ENCODE data around the gene SMIM3.
"Not testable (repeated sequence)": the region's sequence is repeated elsewhere in the genome, so short reads cannot be mapped to it uniquely, and the experiment has no call there.

Gene SMIM3, protein sequence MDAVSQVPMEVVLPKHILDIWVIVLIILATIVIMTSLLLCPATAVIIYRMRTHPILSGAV

DNA sequence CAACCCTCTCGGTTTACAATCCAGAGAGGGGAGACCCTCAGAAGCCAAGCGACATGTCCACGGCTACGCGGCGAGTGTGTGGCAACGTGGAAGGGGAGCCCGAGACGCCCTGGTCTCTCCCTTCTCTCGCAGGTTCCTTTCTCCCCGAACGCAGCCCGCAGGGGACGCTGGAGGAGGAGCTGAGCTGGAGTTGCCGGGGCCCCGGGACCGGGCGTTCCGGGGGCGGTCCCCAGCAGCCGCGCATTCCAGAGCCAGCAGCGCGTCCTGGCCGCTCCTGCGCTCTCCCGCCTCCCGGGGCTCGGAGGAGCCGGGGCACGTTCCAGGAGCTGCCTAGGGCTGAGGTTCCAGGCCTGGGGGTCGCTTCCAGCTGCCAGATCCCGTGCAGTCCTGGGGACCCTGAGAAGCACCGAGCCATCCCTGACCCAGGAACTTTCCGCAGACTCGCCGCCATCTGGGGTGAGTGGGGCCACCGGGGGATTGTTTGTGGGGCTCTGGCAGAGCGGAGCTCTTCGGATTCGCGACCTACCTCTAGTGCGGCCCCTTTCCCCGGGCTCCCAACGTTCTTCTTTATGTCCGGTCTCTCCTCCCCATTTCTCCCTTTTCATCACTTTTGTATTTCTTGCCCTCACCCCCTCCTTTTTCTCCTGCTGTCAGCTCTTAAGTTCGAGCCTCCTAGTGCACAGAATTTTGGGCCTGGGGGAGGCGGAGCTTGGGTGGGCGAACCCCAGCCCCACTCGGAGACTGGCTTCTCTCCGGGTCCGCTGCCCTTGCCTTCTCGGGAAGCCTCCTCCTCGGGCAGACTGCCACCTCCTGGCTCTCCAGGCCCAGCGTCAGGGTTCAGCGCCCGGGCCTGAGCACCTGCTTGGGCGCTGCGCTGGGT is at the start of gene SMIM3:
Gene SMIM3 (plus strand): TSS at position 241 of the 880 bp plus-strand sequence. CDS start 16,684 bp downstream, outside the sequence.
- peak; percentile 64 for DNase-seq

GRCh38 chr5:150729859-150730258 is 48.7 kb upstream of the SMIM3 start:
- DNase-seq: no peak

GRCh38 chr5:150731669-150732242 is 46.8 kb upstream of the SMIM3 start:
- DNase-seq: no peak

- no peak for DNase-seq
Measured at GRCh38 chr5:150734579-150735384, 43.8 kb upstream of the SMIM3 start.

GRCh38 chr5:150738862-150739261 is 39.7 kb upstream of the SMIM3 start:
- no peak for DNase-seq

DNA sequence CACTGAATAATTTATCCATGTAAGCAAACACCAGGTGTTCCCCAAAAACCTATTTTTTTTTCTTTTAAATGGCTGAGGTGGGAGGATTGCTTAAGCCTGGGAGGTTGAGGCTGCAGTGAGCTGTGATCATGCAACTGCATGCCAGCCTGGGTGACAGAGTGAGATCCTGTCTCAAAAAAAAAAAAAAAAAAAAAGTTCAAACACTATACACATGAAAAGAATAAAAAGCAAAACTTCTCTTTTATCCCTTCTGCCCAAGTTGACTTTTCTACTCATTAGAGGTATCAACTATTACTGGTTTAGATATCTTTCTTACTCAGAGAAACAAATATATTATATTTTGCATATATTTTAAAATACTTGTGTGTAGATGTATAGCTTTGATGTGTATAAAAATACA is 37.6 kb upstream of the SMIM3 start:
- no peak for DNase-seq

- not testable (repeated sequence) for DNase-seq
Measured at GRCh38 chr5:150742455-150743141, 36.0 kb upstream of the SMIM3 start.

- not testable (repeated sequence) for DNase-seq
Measured at GRCh38 chr5:150743142-150743488, 35.4 kb upstream of the SMIM3 start.

DNA sequence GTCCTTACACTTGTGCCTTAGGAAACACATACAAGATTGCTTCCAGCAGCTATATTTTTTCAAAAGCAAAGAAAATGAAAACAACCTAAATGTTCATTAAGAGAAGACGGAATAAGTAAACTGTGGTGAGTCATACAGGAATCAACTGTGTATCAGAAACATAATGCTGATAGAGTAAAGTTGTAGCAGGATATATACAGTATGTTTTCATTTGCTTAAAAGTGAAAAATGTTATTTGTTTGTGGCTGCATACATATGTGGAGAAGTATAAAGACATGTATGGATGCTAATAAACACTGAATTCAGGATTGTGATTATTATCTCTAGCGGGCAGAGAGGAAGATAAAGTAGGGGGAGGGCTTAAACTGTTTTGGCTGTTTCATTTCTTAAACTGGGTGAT is 28.1 kb upstream of the SMIM3 start:
- DNase-seq: no peak

- no peak for DNase-seq
Measured at GRCh38 chr5:150751096-150751891, 27.3 kb upstream of the SMIM3 start.

GRCh38 chr5:150753463-150753862 is 25.1 kb upstream of the SMIM3 start:
- no peak for DNase-seq

- DNase-seq: no peak
Measured at GRCh38 chr5:150753863-150754262, 24.7 kb upstream of the SMIM3 start.

- no peak for DNase-seq
Measured at GRCh38 chr5:150757087-150757649, 21.4 kb upstream of the SMIM3 start.

GRCh38 chr5:150758203-150758530 is 20.4 kb upstream of the SMIM3 start:
- peak; percentile 42 for DNase-seq

GRCh38 chr5:150758531-150759333 is 19.8 kb upstream of the SMIM3 start, which contains the start of gene DCTN4:
Gene DCTN4 (minus strand): TSS chr5:150759017. CDS start chr5:150758993, 24 bp downstream.
- peak; percentile 97 for DNase-seq

DNA sequence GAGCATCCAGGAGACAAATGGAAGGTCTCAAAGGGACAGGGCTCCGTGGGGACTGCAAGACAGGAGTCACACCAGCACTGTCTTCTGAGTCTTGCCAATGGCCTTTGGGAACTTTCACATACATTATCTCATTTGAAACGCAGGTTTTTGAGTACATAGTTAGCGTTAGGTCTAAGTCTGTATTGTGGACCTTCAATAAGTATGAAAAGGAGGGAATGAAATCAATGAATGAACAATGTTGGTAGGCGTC is 19.3 kb upstream of the SMIM3 start:
- no peak for DNase-seq

DNA sequence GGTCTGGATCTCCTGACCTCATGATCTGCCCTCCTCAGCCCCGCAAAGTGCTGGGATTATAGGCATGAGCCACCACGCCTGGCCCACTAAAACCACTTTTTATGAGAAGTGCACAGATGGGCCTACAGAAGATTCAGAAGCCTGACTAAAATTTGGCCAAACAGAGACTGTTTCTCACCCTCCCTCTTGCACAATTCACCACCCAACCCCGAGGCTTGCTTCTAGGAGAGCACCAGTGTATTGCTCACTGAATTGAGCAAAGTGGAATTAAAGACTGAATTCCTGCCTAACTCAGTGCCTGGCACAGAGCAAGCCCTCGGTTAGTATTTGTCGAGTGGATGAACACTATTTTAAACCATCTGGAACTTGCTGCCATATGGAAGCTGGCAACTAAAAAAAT is 16.3 kb upstream of the SMIM3 start:
- DNase-seq: no peak

- peak; percentile 89 for DNase-seq
Measured at GRCh38 chr5:150763023-150763769, 15.4 kb upstream of the SMIM3 start.

DNA sequence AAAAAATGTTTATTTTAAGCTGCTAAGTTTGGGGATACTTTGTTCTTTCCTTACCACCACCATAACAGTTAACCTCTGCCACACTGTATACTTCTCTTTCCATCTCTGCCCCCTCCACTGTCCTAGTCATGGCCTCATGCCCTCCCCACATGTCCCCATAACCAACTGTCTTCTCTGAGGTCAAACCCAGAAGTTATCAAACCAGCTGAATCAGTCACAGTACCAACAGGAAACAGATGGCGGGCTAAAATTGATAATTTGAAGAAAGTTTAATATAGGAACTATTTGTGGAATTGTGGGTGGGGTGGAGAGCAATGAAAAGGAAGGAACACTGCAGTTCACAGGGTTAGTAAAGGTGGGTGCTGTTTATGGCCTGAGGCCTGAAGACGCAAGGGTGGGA is 14.0 kb upstream of the SMIM3 start:
- DNase-seq: no peak

Data from NCI-H510A treated with DMSO at 0.1 percent for 48 hours (cell line).